Neural cell (in vitro differentiated cells): ENCODE measurements around the gene PHF2.

Experiments
- CTCF ChIP-seq: fragments of 450-650 bp; IDR thresholded peaks from 2 replicates; pipeline ENCODE4 v1.5.1; 2014; ENCODE audit warnings: antibody characterized with exemption, mild to moderate bottlenecking, moderate library complexity; ENCODE audit not compliant: poor library complexity, severe bottlenecking
- EP300 ChIP-seq: fragments of 450-650 bp; conservative IDR thresholded peaks from 2 replicates; pipeline ENCODE4 v1.6.1; 2014; ENCODE audit warnings: antibody characterized with exemption, mild to moderate bottlenecking, moderate library complexity; ENCODE audit not compliant: poor library complexity, severe bottlenecking
- EZH2 ChIP-seq: fragments of 200-600, 300-800 bp; shearing (Covaris generic), sonication (generic); IDR thresholded peaks from 2 replicates; pipeline ENCODE4 v1.6.1; 2014; ENCODE audit warnings: antibody characterized with exemption, low read length, borderline replicate concordance, mild to moderate bottlenecking; ENCODE audit not compliant: insufficient read depth, poor library complexity, severe bottlenecking
- MXI1 ChIP-seq: fragments of 450-650 bp; conservative IDR thresholded peaks from 2 replicates; pipeline ENCODE4 v1.6.1; 2014; ENCODE audit warnings: antibody characterized with exemption, mild to moderate bottlenecking; ENCODE audit not compliant: poor library complexity, severe bottlenecking
- POLR2AphosphoS5 ChIP-seq: IDR thresholded peaks from 2 replicates; pipeline ENCODE4 v1.6.1; 2012
- TAF1 ChIP-seq: IDR thresholded peaks from 2 replicates; pipeline ENCODE4 v1.6.1; 2012; ENCODE audit warnings: low read depth
- TF ChIP-seq, protein P1 (sequence below): IDR thresholded peaks from 2 replicates; pipeline ENCODE4 v1.6.1; 2012; ENCODE audit warnings: borderline replicate concordance

DNA sequence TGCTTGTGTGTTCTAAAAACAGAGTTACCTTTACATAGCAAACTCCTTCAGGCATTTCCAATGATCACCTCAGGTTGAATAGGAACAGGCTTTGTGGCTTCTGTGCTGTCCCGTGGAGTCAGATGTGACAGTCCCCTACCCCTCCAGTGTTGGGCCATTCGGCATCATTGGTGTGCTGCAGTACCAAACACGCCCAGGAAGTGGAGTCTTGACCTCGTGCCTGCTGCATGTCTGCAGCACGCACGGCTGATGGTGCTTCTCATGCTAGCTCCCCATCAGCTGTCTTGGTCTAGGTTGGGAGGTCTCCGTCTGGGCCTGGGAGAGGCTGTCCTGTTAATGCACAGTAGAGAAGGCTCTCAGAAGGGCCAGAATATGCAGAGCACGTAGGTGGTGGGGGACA, 42.5 kb upstream of the PHF2 start:
- TF ChIP-seq CTCF: no peak
- TF ChIP-seq, protein P1, sequence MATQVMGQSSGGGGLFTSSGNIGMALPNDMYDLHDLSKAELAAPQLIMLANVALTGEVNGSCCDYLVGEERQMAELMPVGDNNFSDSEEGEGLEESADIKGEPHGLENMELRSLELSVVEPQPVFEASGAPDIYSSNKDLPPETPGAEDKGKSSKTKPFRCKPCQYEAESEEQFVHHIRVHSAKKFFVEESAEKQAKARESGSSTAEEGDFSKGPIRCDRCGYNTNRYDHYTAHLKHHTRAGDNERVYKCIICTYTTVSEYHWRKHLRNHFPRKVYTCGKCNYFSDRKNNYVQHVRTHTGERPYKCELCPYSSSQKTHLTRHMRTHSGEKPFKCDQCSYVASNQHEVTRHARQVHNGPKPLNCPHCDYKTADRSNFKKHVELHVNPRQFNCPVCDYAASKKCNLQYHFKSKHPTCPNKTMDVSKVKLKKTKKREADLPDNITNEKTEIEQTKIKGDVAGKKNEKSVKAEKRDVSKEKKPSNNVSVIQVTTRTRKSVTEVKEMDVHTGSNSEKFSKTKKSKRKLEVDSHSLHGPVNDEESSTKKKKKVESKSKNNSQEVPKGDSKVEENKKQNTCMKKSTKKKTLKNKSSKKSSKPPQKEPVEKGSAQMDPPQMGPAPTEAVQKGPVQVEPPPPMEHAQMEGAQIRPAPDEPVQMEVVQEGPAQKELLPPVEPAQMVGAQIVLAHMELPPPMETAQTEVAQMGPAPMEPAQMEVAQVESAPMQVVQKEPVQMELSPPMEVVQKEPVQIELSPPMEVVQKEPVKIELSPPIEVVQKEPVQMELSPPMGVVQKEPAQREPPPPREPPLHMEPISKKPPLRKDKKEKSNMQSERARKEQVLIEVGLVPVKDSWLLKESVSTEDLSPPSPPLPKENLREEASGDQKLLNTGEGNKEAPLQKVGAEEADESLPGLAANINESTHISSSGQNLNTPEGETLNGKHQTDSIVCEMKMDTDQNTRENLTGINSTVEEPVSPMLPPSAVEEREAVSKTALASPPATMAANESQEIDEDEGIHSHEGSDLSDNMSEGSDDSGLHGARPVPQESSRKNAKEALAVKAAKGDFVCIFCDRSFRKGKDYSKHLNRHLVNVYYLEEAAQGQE: no peak
- no peak for TF ChIP-seq EZH2
- TF ChIP-seq TAF1: no peak
- no peak for TF ChIP-seq MXI1
- no peak for TF ChIP-seq POLR2AphosphoS5
- TF ChIP-seq EP300: no peak
